H9 (cell line): ENCODE results near the gene PLEKHM1. TPM values are rescaled to one million over a fixed set of nuclear protein-coding genes. Genes with fewer than 3 reads are reported as not detected.

Source experiments
- DNase-seq: peaks from one replicate; pipeline ENCODE4 v3.0.0-alpha.2; 2017
- H2AFZ ChIP-seq: one replicate; pipeline ENCODE4 v1.6.1; 2013; ENCODE audit warnings: mild to moderate bottlenecking, low read length, control low read depth, moderate library complexity
- H2AK5ac ChIP-seq: 2 replicates; pipeline ENCODE4 v1.6.1; 2013; ENCODE audit warnings: low read length, control low read depth, mixed read lengths; ENCODE audit not compliant: insufficient read length
- H2BK120ac ChIP-seq: one replicate; pipeline ENCODE4 v1.6.1; 2013; ENCODE audit warnings: low read depth, mild to moderate bottlenecking, low read length, control low read depth, inconsistent platforms; ENCODE audit not compliant: poor library complexity, severe bottlenecking
- H2BK12ac ChIP-seq: 2 replicates; pipeline ENCODE4 v1.6.1; 2013; ENCODE audit warnings: low read length, control low read depth, mixed read lengths, low read depth; ENCODE audit not compliant: insufficient read length
- H2BK15ac ChIP-seq: 2 replicates; pipeline ENCODE4 v1.6.1; 2013; ENCODE audit warnings: low read depth, low read length, control low read depth
- H2BK20ac ChIP-seq: one replicate; pipeline ENCODE4 v1.6.1; 2013; ENCODE audit warnings: low read depth, mild to moderate bottlenecking, low read length, control low read depth, inconsistent platforms; ENCODE audit not compliant: poor library complexity, severe bottlenecking
- H2BK5ac ChIP-seq: 2 replicates; pipeline ENCODE4 v1.6.1; 2013; ENCODE audit warnings: low read length, control low read depth, mixed read lengths; ENCODE audit not compliant: insufficient read length
- H3K14ac ChIP-seq: 2 replicates; pipeline ENCODE4 v1.6.1; 2013; ENCODE audit warnings: low read length, control low read depth; ENCODE audit not compliant: insufficient read depth
- H3K18ac ChIP-seq: 2 replicates; pipeline ENCODE4 v1.6.1; 2013; ENCODE audit warnings: low read depth, mild to moderate bottlenecking, mixed read lengths, low read length, control low read depth; ENCODE audit not compliant: insufficient read length
- H3K23ac ChIP-seq: 2 replicates; pipeline ENCODE4 v1.6.1; 2013; ENCODE audit warnings: low read length, control low read depth, mixed read lengths, low read depth; ENCODE audit not compliant: insufficient read length
- H3K23me2 ChIP-seq: 2 replicates; pipeline ENCODE4 v1.6.1; 2013; ENCODE audit warnings: low read depth, mild to moderate bottlenecking, mixed read lengths, low read length, control low read depth; ENCODE audit not compliant: insufficient read length, poor library complexity, severe bottlenecking
- H3K27ac ChIP-seq: 2 replicates; pipeline ENCODE4 v1.5.1; 2013; ENCODE audit warnings: low read length, control low read depth, mixed read lengths, low read depth; ENCODE audit not compliant: insufficient read length
- H3K27me3 ChIP-seq: 2 replicates; pipeline ENCODE4 v1.6.1; 2013; ENCODE audit warnings: low read length, control low read depth, inconsistent platforms; ENCODE audit not compliant: insufficient read depth
- H3K4ac ChIP-seq: 2 replicates; pipeline ENCODE4 v1.6.1; 2013; ENCODE audit warnings: low read depth, mild to moderate bottlenecking, control low read depth, inconsistent platforms, low read length, moderate library complexity
- H3K4me1 ChIP-seq: 2 replicates; pipeline ENCODE4 v1.6.1; 2013; ENCODE audit warnings: low read length, control low read depth, inconsistent platforms; ENCODE audit not compliant: insufficient read depth
- H3K4me2 ChIP-seq: 2 replicates; pipeline ENCODE4 v1.6.1; 2013; ENCODE audit warnings: low read length, control low read depth, mixed read lengths; ENCODE audit not compliant: insufficient read length, insufficient read depth
- H3K56ac ChIP-seq: 2 replicates; pipeline ENCODE4 v1.6.1; 2013; ENCODE audit warnings: low read depth, mild to moderate bottlenecking, mixed read lengths, low read length, control low read depth; ENCODE audit not compliant: insufficient read length
- H3K79me1 ChIP-seq: 2 replicates; pipeline ENCODE4 v1.6.1; 2013; ENCODE audit warnings: low read depth, mild to moderate bottlenecking, moderate library complexity, low read length, control low read depth, inconsistent platforms; ENCODE audit not compliant: insufficient read depth, poor library complexity, severe bottlenecking
- H3K79me2 ChIP-seq: 2 replicates; pipeline ENCODE4 v1.6.1; 2013; ENCODE audit warnings: low read length, control low read depth, inconsistent platforms; ENCODE audit not compliant: insufficient read depth
- H3K9ac ChIP-seq: 2 replicates; pipeline ENCODE4 v1.6.1; 2013; ENCODE audit warnings: low read length, control low read depth, mixed read lengths; ENCODE audit not compliant: insufficient read length; ENCODE audit errors: extremely low read depth
- H3K9me3 ChIP-seq: one replicate; pipeline ENCODE4 v1.6.1; 2013; ENCODE audit warnings: low read depth, low read length, inconsistent platforms; ENCODE audit not compliant: control insufficient read depth
- H3T11ph ChIP-seq: one replicate; pipeline ENCODE4 v1.6.1; 2013; ENCODE audit warnings: mild to moderate bottlenecking, low read length, control low read depth, inconsistent platforms
- H4K20me1 ChIP-seq: one replicate; pipeline ENCODE4 v1.6.1; 2013; ENCODE audit not compliant: control insufficient read depth, insufficient read length, insufficient read depth
- H4K5ac ChIP-seq: 2 replicates; pipeline ENCODE4 v1.6.1; 2013; ENCODE audit warnings: low read depth, mild to moderate bottlenecking, mixed read lengths, low read length, control low read depth; ENCODE audit not compliant: insufficient read length
- H4K8ac ChIP-seq: replicated peaks from 2 replicates; pipeline ENCODE4 v1.6.1; 2013; ENCODE audit warnings: low read length, control low read depth, mixed read lengths, low read depth; ENCODE audit not compliant: insufficient read length
- H4K91ac ChIP-seq: 2 replicates; pipeline ENCODE4 v1.6.1; 2013; ENCODE audit warnings: low read depth, mild to moderate bottlenecking, moderate library complexity, mixed read lengths, low read length, control low read depth; ENCODE audit not compliant: insufficient read length
- H3K27ac Mint-ChIP-seq, 3 experiments: 2 replicates in 2 of 3; 3 replicates in 1 of 3; pipeline ENCODE4 v1.8.0; 2020 to 2021; ENCODE audit warnings: mixed read lengths in 3 of 3, mild to moderate bottlenecking in 1 of 3, moderate library complexity in 1 of 3
- H3K27me3 Mint-ChIP-seq: 2 replicates; pipeline ENCODE4 v1.8.0; 2021; ENCODE audit warnings: low read depth, mild to moderate bottlenecking, moderate library complexity, mixed read lengths
- H3K36me3 Mint-ChIP-seq, 3 experiments: 2 replicates in 2 of 3; 3 replicates in 1 of 3; pipeline ENCODE4 v1.8.0; 2020 to 2021; ENCODE audit warnings: low read depth in 3 of 3, mixed read lengths in 3 of 3; ENCODE audit not compliant: insufficient read depth in 1 of 3
- H3K4me1 Mint-ChIP-seq, 2 experiments: 2 replicates each; pipeline ENCODE4 v1.8.0; 2020; ENCODE audit warnings: mixed read lengths in 2 of 2
- H3K4me3 Mint-ChIP-seq, 2 experiments: 2 replicates in 1 of 2; 3 replicates in 1 of 2; pipeline ENCODE4 v1.8.0; 2020 to 2021; ENCODE audit warnings: mild to moderate bottlenecking in 2 of 2, mixed read lengths in 2 of 2, moderate library complexity in 1 of 2
- H3K9me3 Mint-ChIP-seq, 2 experiments: 2 replicates in 1 of 2; 3 replicates in 1 of 2; pipeline ENCODE4 v1.8.0; 2020; ENCODE audit warnings: mild to moderate bottlenecking in 2 of 2, mixed read lengths in 2 of 2, moderate library complexity in 1 of 2
- WGBS: extraction: QIAGEN DNeasy Blood & Tissue Kit; methylation state at CpG from one replicate; pipeline ENCODE4 v1.1.7; 2013; ENCODE audit warnings: missing lambda C conversion rate, low lambda C conversion rate, mixed read lengths; ENCODE audit not compliant: insufficient read length; ENCODE audit errors: extremely low coverage; 5-methylcytosine and 5-hydroxymethylcytosine counted together
- total RNA-seq: library from RNA; stranded (reverse); gene quantifications from 2 replicates; pipeline ENCODE4 v1.2.1, GENCODE V29; 2021
- TF ChIP-seq, protein P1 (sequence below): fragments of 200-600 bp; sonication (generic); conservative IDR thresholded peaks from 3 replicates; pipeline ENCODE4 v1.8.0; 2021; ENCODE audit warnings: antibody characterized with exemption, mild to moderate bottlenecking

Gene PLEKHM1
- total RNA-seq, 1 experiment from 2014 or later = 20.7 TPM

DNA sequence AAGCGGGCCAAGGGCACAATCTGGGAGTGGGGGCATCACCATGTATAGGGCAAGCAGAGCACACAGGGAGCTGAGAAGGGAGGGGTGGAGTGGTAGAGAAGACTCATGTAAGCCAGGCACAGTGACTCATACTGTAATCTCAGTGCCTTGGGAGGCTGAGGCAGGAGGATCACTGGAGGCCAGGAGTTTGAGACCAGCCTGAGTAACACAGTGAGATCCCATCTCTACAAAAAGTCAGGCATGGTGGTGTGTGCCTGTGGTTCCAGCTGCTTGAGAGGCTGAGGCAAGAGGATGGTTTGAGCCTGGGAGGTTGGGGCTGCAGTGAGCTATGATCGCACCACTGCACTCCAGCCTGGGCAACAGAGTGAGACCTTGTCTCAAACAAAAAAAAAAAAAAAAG is 98.6 kb downstream of the PLEKHM1 start:
- H3K14ac ChIP-seq = no peak overlapping the region
- H2AK5ac ChIP-seq = no peak overlapping the region
- Mint-ChIP-seq H3K4me1 (peaks cover 15 to 18% of the 10 kb centered on the region in 2 experiments), H3K4me3 (no peak overlapping the region), H3K9me3 (no peaks in the 10 kb centered on the region), H3K27ac (no peak overlapping the region), H3K27me3 (peaks cover 27% of the 10 kb centered on the region), H3K36me3 (peaks cover 0 to 4% (median 2%) of the 10 kb centered on the region in 3 experiments; a peak in 4 of 7 replicates)
- H2BK20ac ChIP-seq = no peak overlapping the region
- no peak overlapping the region for H2BK120ac ChIP-seq
- H3K18ac ChIP-seq = no peak overlapping the region
- no peak overlapping the region for H3K4me2 ChIP-seq
- H3K23me2 ChIP-seq = no peaks in the 10 kb centered on the region
- no peaks in the 10 kb centered on the region for H3K27me3 ChIP-seq
- WGBS = no CpG with 5 or more reads among the region's 2 CpGs
- no peaks in the 10 kb centered on the region for H3K79me1 ChIP-seq
- H4K8ac ChIP-seq = no peak overlapping the region
- no peak overlapping the region for H3K9ac ChIP-seq
- H3K27ac ChIP-seq = no peak overlapping the region
- no peak overlapping the region for H3T11ph ChIP-seq
- H3K9me3 ChIP-seq = no peaks in the 10 kb centered on the region
- H2BK12ac ChIP-seq = no peak overlapping the region
- H3K79me2 ChIP-seq = no peaks in the 10 kb centered on the region
- no peak overlapping the region for H3K56ac ChIP-seq
- peaks cover 2% of the 10 kb centered on the region; the same call in 1 of the 2 replicates for H3K4me1 ChIP-seq
- H2BK5ac ChIP-seq = no peak overlapping the region
- no peak for DNase-seq
- TF ChIP-seq, protein P1, sequence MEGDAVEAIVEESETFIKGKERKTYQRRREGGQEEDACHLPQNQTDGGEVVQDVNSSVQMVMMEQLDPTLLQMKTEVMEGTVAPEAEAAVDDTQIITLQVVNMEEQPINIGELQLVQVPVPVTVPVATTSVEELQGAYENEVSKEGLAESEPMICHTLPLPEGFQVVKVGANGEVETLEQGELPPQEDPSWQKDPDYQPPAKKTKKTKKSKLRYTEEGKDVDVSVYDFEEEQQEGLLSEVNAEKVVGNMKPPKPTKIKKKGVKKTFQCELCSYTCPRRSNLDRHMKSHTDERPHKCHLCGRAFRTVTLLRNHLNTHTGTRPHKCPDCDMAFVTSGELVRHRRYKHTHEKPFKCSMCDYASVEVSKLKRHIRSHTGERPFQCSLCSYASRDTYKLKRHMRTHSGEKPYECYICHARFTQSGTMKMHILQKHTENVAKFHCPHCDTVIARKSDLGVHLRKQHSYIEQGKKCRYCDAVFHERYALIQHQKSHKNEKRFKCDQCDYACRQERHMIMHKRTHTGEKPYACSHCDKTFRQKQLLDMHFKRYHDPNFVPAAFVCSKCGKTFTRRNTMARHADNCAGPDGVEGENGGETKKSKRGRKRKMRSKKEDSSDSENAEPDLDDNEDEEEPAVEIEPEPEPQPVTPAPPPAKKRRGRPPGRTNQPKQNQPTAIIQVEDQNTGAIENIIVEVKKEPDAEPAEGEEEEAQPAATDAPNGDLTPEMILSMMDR = no peak
- no peak overlapping the region for H4K5ac ChIP-seq
- H2AFZ ChIP-seq = no peak overlapping the region
- H4K20me1 ChIP-seq = no peaks in the 10 kb centered on the region
- no peak overlapping the region for H3K4ac ChIP-seq
- no peak overlapping the region for H3K23ac ChIP-seq
- no peak overlapping the region for H2BK15ac ChIP-seq
- no peak overlapping the region for H4K91ac ChIP-seq
